NB4 (cell line): ENCODE measurements around the gene IGF1R.

Experiments used
- CTCF ChIP-seq: IDR thresholded peaks from one replicate; pipeline ENCODE4 v1.5.1; 2012; ENCODE audit warnings: low read depth, low read length
- POLR2A ChIP-seq: IDR thresholded peaks from 2 replicates; pipeline ENCODE4 v1.6.1; 2011; ENCODE audit warnings: mild to moderate bottlenecking; ENCODE audit not compliant: insufficient read length; ENCODE audit errors: extremely low read depth

GRCh38 chr15:98731712-98732450, 83.5 kb downstream of the IGF1R start:
- TF ChIP-seq CTCF (no peak), POLR2A (no peak)
